ENCODE results near the gene GMDS.

GMDS gene

GRCh38 chr6:1662534-1662933 is 582.9 kb downstream of the GMDS start:
- no peak for DNase-seq

- DNase-seq = peak; percentile 25
Observed at GRCh38 chr6:1659816-1660215, 585.6 kb downstream of the GMDS start.

- DNase-seq = no peak
Observed at GRCh38 chr6:1658212-1659005, 587.0 kb downstream of the GMDS start.

GRCh38 chr6:1657771-1658165 is 587.6 kb downstream of the GMDS start:
- DNase-seq = no peak

- DNase-seq = no peak
Observed at GRCh38 chr6:1657116-1657770, 588.2 kb downstream of the GMDS start.

- DNase-seq = no peak
Observed at GRCh38 chr6:1654054-1654453, 591.4 kb downstream of the GMDS start.

- no peak for DNase-seq
Observed at GRCh38 chr6:1652842-1653241, 592.6 kb downstream of the GMDS start.

- no peak for DNase-seq
Observed at GRCh38 chr6:1651362-1651761, 594.0 kb downstream of the GMDS start.

GRCh38 chr6:1645466-1646185 is 599.8 kb downstream of the GMDS start:
- no peak for DNase-seq

- DNase-seq = no peak
Observed at GRCh38 chr6:1644516-1645060, 600.8 kb downstream of the GMDS start.

GRCh38 chr6:1643830-1644445 is 601.5 kb downstream of the GMDS start:
- no peak for DNase-seq

GRCh38 chr6:1643111-1643510 is 602.3 kb downstream of the GMDS start:
- no peak for DNase-seq

- DNase-seq = no peak
Observed at GRCh38 chr6:1641343-1641885, 604.0 kb downstream of the GMDS start.

- no peak for DNase-seq
Observed at GRCh38 chr6:1640476-1640875, 604.9 kb downstream of the GMDS start.

GRCh38 chr6:1639430-1639829 is 606.0 kb downstream of the GMDS start:
- no peak for DNase-seq

GRCh38 chr6:1636971-1637871 is 608.2 kb downstream of the GMDS start:
- no peak for DNase-seq

- DNase-seq = no peak
Observed at GRCh38 chr6:1636272-1636825, 609.1 kb downstream of the GMDS start.

- DNase-seq = no peak
Observed at GRCh38 chr6:1635305-1636010, 609.9 kb downstream of the GMDS start.

- no peak for DNase-seq
Observed at GRCh38 chr6:1634081-1634480, 611.3 kb downstream of the GMDS start.

- DNase-seq = no peak
Observed at GRCh38 chr6:1633366-1634021, 611.9 kb downstream of the GMDS start.

Measured in hematopoietic multipotent progenitor cell treated with erythropoietin and hydrocortisone succinate and interleukin-3 and kit ligand, for 6 days (in vitro differentiated cells).